Left ventricle myocardium inferior (tissue), 1 donor: Measurements from ENCODE around the gene TMEM212. TPM values are rescaled to one million over a fixed set of nuclear protein-coding genes. Genes with fewer than 3 reads are reported as not detected.

Experiments
- total RNA-seq: library from RNA; stranded (reverse); fragmentation: NEBNext Ultra II Directional; extraction: Animal tissue kit (Norgen Biotek cat#: 25700); gene quantifications from one replicate; pipeline ENCODE4 v1.2.1, GENCODE V29; 2021
- donor health status: DM: no; HTN: yes; CAD: no; lungs with severe emphysema.

TMEM212 gene
- total RNA-seq, 1 donor from 2014 or later, result not detected

Other genes with a start within 250 kb of the TMEM212 start
- 59.5 TPM for gene PLD1, start 32.9 kb upstream of the TMEM212 start, total RNA-seq
- 75.7 TPM for gene FNDC3B, start 196.2 kb downstream of the TMEM212 start, total RNA-seq